ENCODE measurements around the gene ADCYAP1R1.

Gene ADCYAP1R1

DNA sequence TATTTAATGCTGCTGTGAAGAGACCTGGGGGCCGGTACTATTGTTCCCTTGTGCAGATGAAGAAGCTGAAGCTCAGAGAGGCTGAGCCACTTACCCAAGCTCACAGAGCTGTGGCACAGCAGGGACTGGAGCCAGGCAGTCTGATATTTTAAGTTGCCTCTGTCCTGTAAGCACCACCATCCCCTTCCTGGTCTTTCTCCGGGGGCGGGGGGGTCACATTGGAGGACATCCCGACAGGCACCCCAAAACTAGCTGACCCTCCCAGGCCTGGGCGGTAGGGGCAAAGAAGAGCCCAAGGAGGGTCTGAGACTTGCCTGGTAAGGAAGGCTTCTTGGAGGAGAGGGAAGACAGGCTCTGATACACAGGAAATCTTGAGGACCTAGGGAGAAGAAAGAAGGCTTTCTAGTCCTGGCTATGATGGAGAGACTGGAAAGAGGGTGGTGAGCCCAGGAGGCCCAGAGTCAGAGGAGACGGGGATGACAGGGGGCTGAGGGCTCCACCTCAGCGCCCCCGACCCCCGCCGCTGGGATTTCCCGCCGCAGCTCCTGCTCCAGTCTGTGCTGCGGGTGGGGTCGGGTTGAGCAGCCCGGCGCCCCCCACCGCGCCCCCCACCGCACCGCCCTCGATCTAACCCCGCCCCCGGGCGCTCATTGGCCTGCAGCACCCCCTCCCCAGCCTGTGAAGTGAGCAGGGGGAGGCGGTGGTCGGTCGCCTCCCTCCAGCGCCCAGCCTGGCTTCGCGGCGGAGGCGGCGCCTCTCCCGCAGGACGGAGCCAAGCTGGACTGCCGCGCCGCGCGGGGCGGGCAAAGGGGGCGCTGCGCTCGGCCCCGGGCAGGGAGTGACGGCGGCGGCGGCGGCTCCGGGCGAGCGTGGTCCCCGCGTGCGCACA lies at the start of gene ADCYAP1R1:
Gene ADCYAP1R1, plus strand, starts transcription at position 711 of the 889 bp plus-strand sequence. CDS start 10,957 bp downstream, outside the sequence.
- no peak for DNase-seq (ENCODE audit: low read depth)

DNA sequence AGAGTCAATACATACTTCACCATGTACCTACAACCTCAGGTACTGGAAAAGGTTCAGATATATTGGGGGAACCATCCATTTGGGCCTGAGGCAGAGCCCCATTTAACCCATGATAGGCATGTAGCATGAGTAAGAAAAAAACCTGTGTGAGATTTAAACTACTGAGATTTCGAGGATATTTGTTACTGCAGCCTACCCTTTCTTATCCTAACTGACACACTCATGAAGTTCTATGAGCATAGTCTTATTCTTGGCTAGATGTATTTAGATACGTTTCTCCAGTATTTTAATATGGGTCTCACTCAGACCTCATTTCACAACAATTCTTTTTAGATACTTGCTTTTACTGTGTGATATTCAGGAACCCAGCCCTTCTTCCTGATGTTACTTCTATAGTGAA lies 49.0 kb upstream of the ADCYAP1R1 start:
- no peak for DNase-seq (ENCODE audit: low read depth)

DNA sequence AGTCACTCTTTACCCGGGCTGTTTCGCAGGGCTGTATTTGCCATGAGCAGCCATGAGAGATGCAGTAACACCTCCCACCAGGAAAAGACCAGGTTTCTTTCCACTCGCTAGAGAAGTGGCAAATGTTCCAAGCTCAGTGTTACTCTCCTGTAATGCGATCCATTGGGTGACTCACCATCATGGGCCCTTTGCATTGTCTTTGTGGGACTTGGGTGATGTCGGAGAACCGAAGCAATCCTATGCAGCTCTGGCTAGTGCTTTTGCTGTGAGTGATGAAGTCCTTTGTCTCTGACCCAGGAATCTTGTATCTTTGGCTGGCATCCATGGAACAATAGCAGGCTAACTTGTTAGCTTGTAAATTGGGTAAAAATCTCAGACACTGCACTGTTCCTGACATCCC lies 48.4 kb upstream of the ADCYAP1R1 start:
- no peak for DNase-seq (ENCODE audit: low read depth)

DNA sequence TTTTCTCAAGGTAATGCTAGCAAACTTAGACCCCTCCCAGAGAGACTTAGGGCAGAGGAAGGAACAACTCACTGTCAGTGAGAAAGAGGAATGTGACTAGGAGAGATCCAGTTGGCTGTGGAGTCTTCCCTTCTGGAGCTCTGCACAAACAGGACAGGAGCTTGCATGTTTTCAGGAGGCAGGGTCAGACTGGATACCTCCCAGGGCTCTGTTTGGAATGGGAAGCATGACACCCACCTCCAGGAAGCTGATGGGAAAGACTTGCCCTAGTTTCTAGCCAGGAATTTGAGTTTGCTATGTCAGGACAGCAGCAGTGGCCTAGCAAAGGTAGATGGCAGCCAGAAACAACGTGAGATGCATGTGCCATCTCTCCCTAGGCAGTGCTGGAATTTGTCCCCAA lies 47.7 kb upstream of the ADCYAP1R1 start:
- no peak for DNase-seq (ENCODE audit: low read depth)

DNA sequence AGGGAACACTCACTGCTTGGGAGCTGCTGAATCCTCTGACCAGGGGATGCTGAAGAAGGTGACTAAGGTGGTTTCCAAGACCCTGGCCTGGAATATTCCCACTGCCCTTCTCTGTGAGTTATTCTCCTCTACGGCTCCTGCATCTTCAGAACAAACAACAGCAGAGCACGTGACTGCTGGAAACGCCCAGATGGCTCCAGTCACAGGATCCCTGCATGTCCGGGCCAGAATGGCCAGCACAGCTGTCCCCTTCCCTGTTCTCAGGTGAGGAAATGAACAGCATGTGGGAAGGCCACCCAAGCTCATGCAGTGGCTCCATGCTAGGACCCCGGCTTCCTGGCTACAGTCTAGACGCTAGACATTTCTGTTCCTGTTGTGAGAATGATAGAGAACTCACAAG lies 45.3 kb upstream of the ADCYAP1R1 start:
- DNase-seq (ENCODE audit: low read depth), result no peak

DNA sequence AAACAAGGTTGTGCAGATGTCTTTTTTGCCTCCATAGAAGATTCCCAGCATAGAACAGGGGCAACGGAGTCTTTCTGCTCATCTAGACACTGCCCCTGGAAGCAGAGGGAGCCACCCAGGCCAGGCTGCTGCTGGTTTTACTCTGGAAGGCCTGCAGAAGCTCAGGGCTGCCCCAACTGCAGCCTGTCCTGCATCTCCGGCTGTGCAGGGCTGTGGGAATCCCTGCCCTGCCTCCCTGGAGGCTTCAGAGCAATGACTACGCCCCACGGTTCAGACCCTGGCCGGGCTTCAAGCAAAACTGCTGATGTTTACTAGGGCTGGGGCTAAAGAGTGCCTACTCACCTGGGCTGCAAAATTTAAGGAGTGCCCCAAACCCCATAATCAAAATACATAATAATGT lies 44.5 kb upstream of the ADCYAP1R1 start:
- DNase-seq (ENCODE audit: low read depth), result no peak

DNA sequence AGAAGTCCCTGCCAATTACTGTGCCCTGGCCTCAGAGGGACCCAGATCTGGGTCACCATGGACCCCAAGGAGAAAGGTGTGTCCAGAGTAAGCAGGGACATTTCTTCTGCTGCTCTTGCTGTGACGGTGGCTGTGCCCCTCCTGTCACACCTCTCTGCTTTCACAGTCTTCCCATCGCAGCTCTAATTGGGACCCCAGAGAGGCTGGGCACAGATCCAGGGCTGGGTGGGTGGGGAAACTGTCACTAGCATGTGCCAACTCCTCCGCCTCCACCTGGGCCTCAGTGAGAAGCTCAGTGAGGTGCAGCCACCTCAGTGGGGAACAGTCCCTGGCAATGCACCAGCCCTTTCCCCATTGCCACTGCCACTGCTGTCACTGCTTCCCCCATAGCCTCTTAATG lies 37.3 kb upstream of the ADCYAP1R1 start:
- no peak for DNase-seq (ENCODE audit: low read depth)

DNA sequence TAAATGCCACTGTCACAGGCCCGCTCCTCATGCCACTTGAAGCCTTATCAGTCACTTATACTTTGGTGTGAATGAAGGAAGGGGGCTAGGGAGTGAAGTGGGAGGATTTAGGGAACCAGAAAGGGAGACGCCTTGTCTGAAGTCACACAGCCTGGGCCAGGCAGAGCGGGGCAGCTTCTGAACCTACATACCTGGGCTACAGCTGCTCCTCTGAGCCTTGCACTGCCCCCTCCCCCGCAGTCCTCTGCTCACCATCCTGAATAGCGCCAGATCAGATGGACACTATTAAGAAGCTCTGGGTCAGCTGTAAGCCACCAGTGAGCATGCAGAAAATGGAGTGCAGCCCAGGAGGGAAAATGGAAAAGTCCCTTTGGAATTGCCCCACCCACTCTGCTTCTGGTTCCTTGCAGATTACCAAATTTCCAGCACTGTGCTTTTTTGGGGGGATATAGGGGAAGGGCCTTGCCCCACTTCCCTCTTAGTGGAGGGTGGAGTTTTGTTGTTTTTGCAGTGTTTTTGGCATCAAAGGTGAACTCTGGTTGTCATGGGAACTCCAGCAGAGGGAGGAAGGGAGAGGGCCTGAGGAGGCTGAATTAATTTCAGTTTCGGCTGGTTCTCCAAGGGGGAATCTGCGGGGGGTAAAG lies 35.0 kb upstream of the ADCYAP1R1 start:
- DNase-seq (ENCODE audit: low read depth), result no peak

DNA sequence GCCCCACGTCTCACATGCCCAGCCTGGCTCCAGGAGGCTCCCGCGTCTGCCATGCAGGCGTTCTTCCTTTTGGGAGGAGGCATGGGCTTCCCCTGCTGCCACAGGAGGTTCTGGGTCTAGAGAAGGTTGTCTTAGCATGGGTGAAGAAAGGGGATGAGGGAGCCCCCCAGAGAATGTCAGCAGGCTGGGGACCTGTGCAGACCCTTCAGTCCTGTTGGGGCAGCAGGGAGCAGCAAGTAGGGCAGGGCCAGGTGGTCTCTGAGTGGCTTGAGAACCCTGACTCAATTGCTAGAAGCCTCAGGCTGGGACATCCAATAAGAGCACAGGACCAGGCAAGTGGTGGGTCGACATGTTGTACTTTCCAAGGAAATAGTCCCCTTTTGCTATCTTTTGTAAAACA lies 34.4 kb upstream of the ADCYAP1R1 start:
- no peak for DNase-seq (ENCODE audit: low read depth)

DNA sequence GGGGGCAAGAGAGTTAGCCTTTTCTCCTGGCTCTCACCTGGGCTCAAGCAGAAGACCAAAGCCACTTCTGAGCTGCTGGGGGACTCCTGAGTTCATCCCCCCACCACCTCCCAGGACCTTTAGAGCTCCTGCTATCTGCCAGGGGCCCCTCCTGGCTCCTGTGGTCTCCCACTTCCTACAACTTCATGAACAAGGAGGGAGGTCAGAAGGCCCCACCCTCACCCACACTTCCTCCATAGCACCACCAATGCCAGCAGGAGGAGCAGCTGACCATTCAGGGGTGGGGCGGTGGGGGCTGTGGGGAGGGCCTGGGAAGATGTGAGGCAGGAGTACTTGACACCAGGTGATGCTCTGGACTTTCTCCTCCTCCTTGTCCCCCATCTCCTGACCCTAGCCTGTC lies 32.6 kb upstream of the ADCYAP1R1 start:
- no peak for DNase-seq (ENCODE audit: low read depth)

DNA sequence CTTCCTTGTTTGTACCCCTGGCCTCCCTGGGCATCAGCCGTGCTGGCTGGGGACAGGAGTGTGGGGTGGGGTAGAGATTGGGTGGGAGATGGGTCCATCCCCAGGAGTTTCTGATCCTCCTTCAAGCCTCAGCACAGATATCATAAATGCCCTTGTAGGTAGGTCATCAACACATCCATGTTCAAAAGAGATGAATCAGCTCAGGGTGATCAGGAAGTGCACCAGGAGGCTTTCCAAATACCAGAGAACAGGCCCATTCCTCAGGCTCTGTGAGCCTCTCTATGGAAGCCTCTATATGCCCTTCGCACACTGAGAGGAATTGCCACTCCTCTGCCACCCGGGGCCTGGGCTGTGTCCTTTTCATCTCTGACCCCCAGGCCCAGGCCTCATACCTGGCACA lies 31.9 kb upstream of the ADCYAP1R1 start:
- DNase-seq (ENCODE audit: low read depth), result no peak

DNA sequence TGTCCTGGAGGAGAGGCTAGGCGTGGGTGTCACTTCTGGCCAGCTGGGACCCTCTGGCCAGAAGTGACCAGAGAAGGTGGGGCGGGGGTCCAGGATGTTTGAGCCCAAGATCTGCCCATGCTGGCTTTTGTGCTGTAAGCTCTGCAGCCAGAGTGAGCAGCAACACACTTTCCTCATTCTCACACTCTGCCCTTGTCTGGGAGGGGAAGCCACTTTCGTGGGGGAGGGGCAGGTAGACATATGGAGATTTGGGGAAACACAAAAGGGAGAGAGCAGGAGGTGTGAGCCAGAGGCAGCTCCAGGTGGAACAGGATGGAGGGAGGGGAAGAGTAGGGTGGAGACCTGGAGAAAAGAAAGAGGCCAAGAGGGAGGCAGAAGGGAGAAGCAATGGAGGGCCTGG lies 31.5 kb upstream of the ADCYAP1R1 start:
- no peak for DNase-seq (ENCODE audit: low read depth)

DNA sequence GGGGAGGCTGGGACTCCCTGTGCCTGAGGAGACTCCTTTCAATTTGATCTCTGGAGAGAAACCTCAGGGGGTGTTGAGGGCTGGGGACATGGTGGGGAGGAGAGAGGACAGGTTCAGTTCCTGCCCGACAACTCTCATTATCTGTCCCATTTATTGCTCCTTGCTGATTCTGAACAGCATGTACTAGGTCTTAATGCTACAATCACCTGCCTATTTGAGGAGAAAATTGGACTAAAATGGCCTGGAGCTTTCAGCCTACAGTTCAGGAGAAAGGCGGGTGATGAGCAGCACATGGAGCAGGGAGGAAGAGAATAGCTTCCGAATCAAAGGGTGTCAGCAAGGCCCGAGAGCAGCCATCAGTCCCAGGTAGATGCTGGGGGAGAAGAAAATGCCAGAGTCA lies 30.0 kb upstream of the ADCYAP1R1 start:
- DNase-seq (ENCODE audit: low read depth), result no peak

DNA sequence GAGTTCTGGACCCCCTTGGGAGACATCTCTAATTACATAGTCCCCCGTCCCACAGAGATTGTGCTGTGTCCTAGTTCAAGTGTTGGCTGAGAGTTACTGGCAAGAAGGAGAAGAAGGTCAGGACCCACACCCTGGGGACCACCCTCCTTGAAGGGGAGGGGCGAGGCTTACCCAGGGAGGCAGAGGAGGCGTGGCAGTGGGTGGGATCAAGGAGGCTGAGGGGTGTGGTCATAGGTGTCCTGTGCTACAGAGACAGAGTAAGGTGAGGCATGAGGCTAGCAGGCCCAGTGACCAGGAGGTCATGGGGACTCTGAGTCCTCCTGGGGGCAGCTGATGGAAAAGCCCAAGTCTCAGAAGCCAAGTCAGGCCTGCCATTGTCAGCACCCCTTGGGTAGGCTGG lies 29.4 kb upstream of the ADCYAP1R1 start:
- DNase-seq (ENCODE audit: low read depth), result no peak

DNA sequence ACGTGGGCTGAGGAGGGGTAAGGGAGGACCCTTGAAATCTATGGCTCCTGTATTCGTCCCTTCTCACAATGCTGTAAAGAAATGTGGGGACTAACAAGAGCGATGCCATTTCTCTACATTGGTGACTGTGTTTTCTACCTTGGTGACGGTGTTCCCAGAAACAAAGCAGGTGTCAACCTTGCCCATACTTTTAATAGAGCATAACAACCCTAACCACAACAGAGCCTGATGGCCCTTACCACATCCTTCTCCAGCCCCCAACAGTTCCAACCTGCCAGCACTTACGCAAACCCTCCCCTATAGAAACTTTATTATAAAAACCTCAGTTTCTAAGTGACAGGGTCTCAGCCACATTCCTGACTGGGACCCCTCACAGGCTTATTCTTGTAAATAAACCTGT lies 28.2 kb upstream of the ADCYAP1R1 start:
- DNase-seq (ENCODE audit: low read depth), result no peak

DNA sequence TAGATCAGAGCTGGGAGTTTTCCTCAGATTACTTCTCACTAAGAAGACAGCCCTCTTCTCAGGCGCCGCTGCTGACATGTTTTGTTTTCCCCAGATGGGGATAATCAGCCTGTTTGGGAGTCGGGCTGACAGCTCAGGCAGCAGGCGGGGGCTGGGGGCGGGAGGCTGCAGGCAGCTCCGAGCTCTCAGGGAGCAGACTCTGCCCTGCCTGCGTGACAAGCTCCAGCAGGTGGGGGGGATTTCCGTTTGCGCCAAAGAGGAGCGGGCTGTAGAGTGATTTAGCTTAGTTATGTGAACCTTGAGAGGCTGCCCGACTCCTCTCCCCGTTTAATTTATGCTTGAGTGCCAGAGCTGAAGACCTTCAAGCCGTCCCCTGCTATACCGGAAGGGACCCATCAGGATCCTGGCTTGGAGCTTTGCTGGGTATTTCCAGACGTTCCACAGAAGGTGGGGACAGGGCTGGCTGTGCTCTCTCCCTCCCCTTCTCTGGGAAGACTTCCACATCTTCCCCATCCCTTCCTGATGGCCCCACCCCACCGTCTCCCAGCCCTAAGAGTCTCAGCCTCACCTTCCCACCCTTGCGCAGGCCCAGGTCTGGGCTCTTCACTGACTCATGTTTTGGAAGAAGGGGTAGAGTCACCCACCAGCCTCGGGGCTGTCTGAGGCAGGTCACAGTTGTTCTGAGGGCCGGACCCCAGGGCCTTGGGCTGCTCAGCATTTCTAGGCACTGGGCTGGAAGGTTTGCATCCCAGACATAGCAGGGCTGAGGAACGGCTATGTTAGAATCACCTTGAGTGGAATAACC lies 24.7 kb upstream of the ADCYAP1R1 start:
- DNase-seq (ENCODE audit: low read depth), result no peak

DNA sequence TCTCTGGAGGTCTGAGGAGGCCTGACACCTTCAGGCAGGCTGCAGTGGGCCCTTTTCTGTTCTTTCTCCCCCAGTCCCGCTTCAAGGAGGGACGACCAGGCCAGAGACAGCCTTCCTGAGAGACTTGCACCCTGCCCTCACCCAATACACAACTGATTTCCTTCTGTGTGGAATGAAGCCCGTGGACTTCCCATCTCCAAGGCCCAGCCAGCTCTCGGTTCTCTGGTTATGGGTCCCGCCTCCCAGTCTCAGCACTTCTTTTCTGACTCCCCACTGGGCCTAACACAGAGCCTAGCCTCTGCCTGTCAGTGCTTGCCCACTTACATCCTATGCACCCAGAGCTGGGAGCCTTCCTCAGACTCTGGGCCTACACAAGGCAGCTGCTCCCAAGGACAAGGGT lies 24.1 kb upstream of the ADCYAP1R1 start:
- no peak for DNase-seq (ENCODE audit: low read depth)

DNA sequence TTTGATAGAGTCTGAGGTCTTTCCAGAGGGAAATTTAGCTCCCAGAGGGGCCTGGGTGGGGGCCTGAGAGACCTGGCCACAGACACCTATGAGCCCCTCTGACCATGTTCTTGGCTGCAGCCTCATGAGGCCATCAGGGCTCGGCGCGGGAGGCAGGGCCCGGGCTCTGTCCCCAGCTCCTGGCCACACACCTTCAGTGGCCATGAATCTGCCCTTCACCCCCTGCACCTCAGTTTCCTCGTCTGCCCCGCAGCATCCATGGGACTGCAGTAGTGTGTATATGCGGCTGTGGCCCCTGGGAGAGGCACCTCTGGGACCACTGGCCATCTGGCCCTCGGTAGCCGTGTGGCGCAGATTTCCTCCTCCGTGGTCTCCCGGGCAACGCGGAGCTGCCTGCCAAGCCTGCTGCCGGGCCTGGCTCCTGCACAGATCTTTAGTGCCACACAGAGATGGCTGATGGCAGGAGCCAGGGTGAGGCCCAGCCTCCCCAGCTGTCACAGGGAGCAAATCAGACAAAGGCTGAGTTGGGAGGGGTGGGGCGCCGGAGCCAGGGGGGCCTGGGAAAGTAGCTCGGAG lies 23.6 kb upstream of the ADCYAP1R1 start:
- no peak for DNase-seq (ENCODE audit: low read depth)

DNA sequence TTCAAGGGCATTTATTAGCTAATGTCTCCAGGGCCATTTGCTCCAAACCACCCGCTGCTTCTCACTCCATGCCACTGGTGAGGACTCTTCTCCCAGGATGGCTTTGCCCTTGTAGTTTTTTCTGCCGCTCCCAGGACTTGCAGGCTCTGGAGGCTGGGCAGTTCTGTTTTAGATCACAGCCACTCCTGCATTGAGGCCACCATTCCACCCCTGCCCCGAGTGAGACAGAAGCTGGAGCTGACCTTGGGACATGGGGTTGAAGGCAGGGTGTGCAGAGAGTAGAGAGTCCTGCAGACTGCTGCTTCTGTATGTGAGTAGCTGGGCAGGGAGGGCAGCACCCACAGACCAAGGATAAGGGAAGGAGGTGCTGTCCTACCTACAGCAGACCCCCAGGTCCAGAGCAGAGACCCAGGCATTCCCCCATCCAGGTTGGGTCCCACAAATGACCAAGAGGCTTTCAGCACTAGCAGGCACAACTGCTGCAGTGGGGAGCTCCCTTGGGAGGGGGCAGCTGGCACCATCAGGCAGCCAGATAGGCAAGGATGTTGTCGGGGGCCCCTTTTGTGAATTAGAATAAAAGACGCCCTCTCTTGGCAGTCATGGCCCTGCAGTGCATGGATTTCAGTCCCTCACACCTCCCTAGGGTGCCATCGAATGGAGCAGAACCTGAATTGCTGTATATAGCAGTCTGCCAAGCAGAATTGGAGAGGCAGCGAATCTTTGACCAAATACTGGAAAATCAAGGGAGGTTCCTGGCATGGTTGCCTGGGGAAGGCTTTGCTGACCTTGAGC lies 22.7 kb upstream of the ADCYAP1R1 start:
- no peak for DNase-seq (ENCODE audit: low read depth)

DNA sequence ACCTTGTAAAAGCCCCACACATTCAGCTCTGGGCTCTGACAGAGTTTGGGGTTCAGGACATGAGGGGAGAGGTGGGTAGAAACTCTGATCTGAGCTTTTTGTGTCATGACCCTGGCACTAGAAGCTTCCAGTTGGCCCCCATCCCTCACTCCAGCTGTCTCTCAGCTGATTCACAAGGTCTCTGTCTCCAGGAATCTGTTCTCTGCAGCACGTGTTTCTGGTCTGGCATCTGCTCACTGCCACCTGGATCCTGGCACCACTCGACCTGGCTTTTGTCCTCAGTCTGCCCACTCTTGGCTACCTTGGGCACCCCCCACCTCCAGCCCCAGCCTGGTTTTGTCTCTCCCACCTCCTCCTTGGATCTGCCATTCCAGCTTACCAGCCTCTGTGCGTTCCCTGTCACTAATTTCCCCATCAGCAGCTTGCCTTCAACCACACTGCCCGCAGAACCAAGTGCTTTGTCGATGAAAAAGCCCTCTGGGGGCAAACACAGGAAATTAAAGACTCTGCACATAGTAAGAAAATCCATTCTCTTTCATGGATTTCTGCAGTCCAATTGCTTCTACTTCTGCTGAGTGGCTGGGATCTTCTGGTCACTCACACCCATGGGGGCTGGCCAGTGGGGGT lies 18.3 kb upstream of the ADCYAP1R1 start:
- no peak for DNase-seq (ENCODE audit: low read depth)

DNA sequence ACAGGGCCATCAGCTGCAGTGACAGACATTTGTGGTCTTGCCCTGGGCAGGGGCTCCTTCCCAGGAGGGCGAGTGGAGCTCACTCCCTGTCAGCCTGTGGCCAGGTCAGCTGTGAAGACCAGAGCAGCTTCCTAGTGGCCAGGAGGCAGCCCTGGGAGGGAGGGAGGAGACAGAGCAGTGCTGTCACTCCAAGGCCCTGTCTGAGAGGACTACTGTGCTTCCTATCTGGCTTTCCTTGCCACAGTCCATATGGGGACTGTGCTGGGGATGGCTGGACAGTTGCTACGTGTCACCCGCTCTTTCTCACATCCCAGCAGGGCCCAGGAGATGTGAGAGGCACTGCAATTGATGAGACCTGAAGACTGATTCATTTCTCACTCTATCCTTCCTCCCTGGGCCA lies 15.2 kb upstream of the ADCYAP1R1 start:
- DNase-seq (ENCODE audit: low read depth), result no peak
